IPS DF 6.9 (cell line): ENCODE measurements around the gene ADGRB2.

Source experiments
- DNase-seq: peaks from one replicate; pipeline ENCODE4 v3.0.0-alpha.2; 2013; ENCODE audit warnings: low read depth, low spot score
- H3K27ac ChIP-seq: one replicate; pipeline ENCODE4 v1.5.1; 2013; ENCODE audit warnings: low read length, control low read depth
- H3K27me3 ChIP-seq: 2 replicates; pipeline ENCODE4 v1.6.1; 2013; ENCODE audit warnings: mild to moderate bottlenecking, low read length; ENCODE audit not compliant: control insufficient read depth, insufficient read depth
- H3K36me3 ChIP-seq: 2 replicates; pipeline ENCODE4 v1.6.1; 2013; ENCODE audit warnings: low read length; ENCODE audit not compliant: control insufficient read depth, insufficient read depth
- H3K4me1 ChIP-seq: 2 replicates; pipeline ENCODE4 v1.6.1; 2013; ENCODE audit warnings: low read length; ENCODE audit not compliant: control insufficient read depth, insufficient read depth
- H3K4me3 ChIP-seq: 2 replicates; pipeline ENCODE4 v1.5.1; 2013; ENCODE audit warnings: mild to moderate bottlenecking, low read length
- H3K9me3 ChIP-seq: 2 replicates; pipeline ENCODE4 v1.6.1; 2013; ENCODE audit warnings: low read length, inconsistent platforms; ENCODE audit not compliant: control insufficient read depth, insufficient read depth
- WGBS: extraction: QIAGEN DNeasy Blood & Tissue Kit; methylation state at CpG from one replicate; pipeline ENCODE4 v1.1.7; 2013; ENCODE audit warnings: mixed read lengths, missing lambda C conversion rate; ENCODE audit not compliant: insufficient read length, insufficient coverage; 5-methylcytosine and 5-hydroxymethylcytosine counted together

Gene ADGRB2

GRCh38 chr1:31679091-31679490 is 85.0 kb downstream of the ADGRB2 start:
- Histone ChIP-seq H3K9me3 (no peaks in the 10 kb centered on the region), H3K36me3 (no peaks in the 10 kb centered on the region), H3K27me3 (no peaks in the 10 kb centered on the region), H3K4me3 (no peak overlapping the region), H3K4me1 (no peaks in the 10 kb centered on the region), H3K27ac (no peak overlapping the region)
- WGBS: no CpG with 5 or more reads among the region's 2 CpGs
- DNase-seq: no peak

GRCh38 chr1:31678681-31679080 is 85.5 kb downstream of the ADGRB2 start:
- H3K36me3 ChIP-seq: no peaks in the 10 kb centered on the region
- H3K27ac ChIP-seq: no peak overlapping the region
- H3K4me1 ChIP-seq: no peaks in the 10 kb centered on the region
- no peaks in the 10 kb centered on the region for H3K27me3 ChIP-seq
- no peak for DNase-seq
- WGBS: no CpG with 5 or more reads among the region's 4 CpGs
- H3K4me3 ChIP-seq: no peak overlapping the region
- no peaks in the 10 kb centered on the region for H3K9me3 ChIP-seq

GRCh38 chr1:31677949-31678348 is 86.2 kb downstream of the ADGRB2 start:
- no peak overlapping the region for H3K27ac ChIP-seq
- no peak overlapping the region for H3K4me3 ChIP-seq
- H3K27me3 ChIP-seq: no peaks in the 10 kb centered on the region
- WGBS: no CpG with 5 or more reads among the region's 6 CpGs
- DNase-seq: no peak
- H3K36me3 ChIP-seq: no peaks in the 10 kb centered on the region
- H3K4me1 ChIP-seq: no peaks in the 10 kb centered on the region
- H3K9me3 ChIP-seq: no peaks in the 10 kb centered on the region

GRCh38 chr1:31677401-31677800 is 86.7 kb downstream of the ADGRB2 start:
- no peak for DNase-seq
- WGBS: no CpG with 5 or more reads among the region's 3 CpGs
- no peaks in the 10 kb centered on the region for H3K27me3 ChIP-seq
- H3K27ac ChIP-seq: no peak overlapping the region
- H3K36me3 ChIP-seq: no peaks in the 10 kb centered on the region
- no peaks in the 10 kb centered on the region for H3K9me3 ChIP-seq
- H3K4me1 ChIP-seq: no peaks in the 10 kb centered on the region
- H3K4me3 ChIP-seq: no peak overlapping the region
